BJ (cell line): ENCODE data around the gene ZMPSTE24. TPM values are rescaled to one million over a fixed set of nuclear protein-coding genes. Genes with fewer than 3 reads are reported as not detected.

ENCODE experiments used
- CTCF ChIA-PET: fragments of 350-600 bp; formaldehyde crosslinking; extraction: SDS; loops from one replicate; lab custom pipeline; 2021; ENCODE audit warnings: antibody characterized with exemption, inconsistent platforms; lab: Yijun Ruan, JAX
- POLR2A ChIA-PET: fragments of 300-600 bp; sonication (Branson Sonifier 250); formaldehyde crosslinking; extraction: SDS; loops from one replicate; lab custom pipeline; 2021; ENCODE audit warnings: antibody characterized with exemption; lab: Charles Lee
- DNase-seq: peaks from one replicate; pipeline ENCODE4 v3.0.0-alpha.2; 2011; ENCODE audit warnings: low read depth
- H3K27me3 ChIP-seq: 2 replicates; pipeline ENCODE4 v1.6.0; 2011; ENCODE audit warnings: low read length; ENCODE audit not compliant: control insufficient read depth, insufficient read depth
- H3K36me3 ChIP-seq: 2 replicates; pipeline ENCODE4 v1.5.1; 2011; ENCODE audit warnings: low read length; ENCODE audit not compliant: control insufficient read depth, insufficient read depth
- H3K4me3 ChIP-seq: 2 replicates; pipeline ENCODE4 v1.5.1; 2011; ENCODE audit warnings: low read depth, mild to moderate bottlenecking, control low read depth, low read length
- polyA plus RNA-seq: library from polyadenylated mRNA; depleted of rRNA; stranded (reverse); fragments of >200 nt; gene quantifications from 2 replicates; pipeline ENCODE4 v1.2.3, GENCODE V29; 2011
- TF ChIP-seq, protein P1 (sequence below): IDR thresholded peaks from 2 replicates; pipeline ENCODE4 v1.5.1; 2011; ENCODE audit warnings: low read depth, mild to moderate bottlenecking, control low read depth, inconsistent platforms, low read length, moderate library complexity; ENCODE audit not compliant: insufficient read depth

The ZMPSTE24 gene
- polyA plus RNA-seq, 1 experiment, result 16.5 TPM

- Histone ChIP-seq H3K4me3 (no peak overlapping the region), H3K27me3 (peaks cover 1% of the 10 kb centered on the region; the same call in 1 of the 2 replicates), H3K36me3 (no peaks in the 10 kb centered on the region)
- TF ChIP-seq, protein P1, sequence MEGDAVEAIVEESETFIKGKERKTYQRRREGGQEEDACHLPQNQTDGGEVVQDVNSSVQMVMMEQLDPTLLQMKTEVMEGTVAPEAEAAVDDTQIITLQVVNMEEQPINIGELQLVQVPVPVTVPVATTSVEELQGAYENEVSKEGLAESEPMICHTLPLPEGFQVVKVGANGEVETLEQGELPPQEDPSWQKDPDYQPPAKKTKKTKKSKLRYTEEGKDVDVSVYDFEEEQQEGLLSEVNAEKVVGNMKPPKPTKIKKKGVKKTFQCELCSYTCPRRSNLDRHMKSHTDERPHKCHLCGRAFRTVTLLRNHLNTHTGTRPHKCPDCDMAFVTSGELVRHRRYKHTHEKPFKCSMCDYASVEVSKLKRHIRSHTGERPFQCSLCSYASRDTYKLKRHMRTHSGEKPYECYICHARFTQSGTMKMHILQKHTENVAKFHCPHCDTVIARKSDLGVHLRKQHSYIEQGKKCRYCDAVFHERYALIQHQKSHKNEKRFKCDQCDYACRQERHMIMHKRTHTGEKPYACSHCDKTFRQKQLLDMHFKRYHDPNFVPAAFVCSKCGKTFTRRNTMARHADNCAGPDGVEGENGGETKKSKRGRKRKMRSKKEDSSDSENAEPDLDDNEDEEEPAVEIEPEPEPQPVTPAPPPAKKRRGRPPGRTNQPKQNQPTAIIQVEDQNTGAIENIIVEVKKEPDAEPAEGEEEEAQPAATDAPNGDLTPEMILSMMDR, result no peak
- CTCF ChIA-PET, result no interaction called here
- POLR2A ChIA-PET, result no interaction called here
- DNase-seq, result no peak
Measured at GRCh38 chr1:40302475-40302874, 44.4 kb downstream of the ZMPSTE24 start.

GRCh38 chr1:40303051-40303771 is 45.2 kb downstream of the ZMPSTE24 start:
- no peaks in the 10 kb centered on the region for H3K36me3 ChIP-seq
- H3K4me3 ChIP-seq, result no peak overlapping the region
- ChIA-PET POLR2A (no interaction called here), CTCF (interaction anchor here (1.7 kb wide), 1 partner anchor 12 kb away, joined by 8 read pairs; no protein-coding TSS in a partner anchor)
- H3K27me3 ChIP-seq, result peaks cover 1% of the 10 kb centered on the region; the same call in 1 of the 2 replicates
- TF ChIP-seq, protein P1, result no peak
- DNase-seq, result no peak

DNA sequence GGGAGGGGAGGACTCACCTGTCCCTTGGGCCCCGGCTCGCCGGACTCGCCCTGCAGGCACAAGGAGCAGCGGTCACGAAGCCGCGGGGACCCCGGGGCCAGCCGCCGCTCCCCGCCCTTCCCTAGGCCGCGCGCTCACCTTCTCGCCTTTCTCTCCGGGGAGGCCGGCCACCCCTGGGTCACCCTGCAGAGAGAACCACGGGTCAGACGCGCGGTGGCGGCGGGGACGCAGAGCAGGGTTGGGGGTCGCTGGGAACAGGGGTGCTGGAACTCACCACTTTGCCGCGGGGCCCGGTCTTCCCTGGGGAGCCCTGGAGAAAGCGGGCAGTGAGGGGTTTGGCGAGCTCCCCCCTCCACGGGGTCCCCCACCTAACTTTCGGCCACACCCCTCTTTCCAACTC is 45.8 kb downstream of the ZMPSTE24 start:
- no peak for DNase-seq
- Histone ChIP-seq H3K36me3 (no peaks in the 10 kb centered on the region), H3K4me3 (no peak overlapping the region), H3K27me3 (peaks cover 1% of the 10 kb centered on the region; the same call in 1 of the 2 replicates)
- TF ChIP-seq, protein P1, result no peak
- POLR2A ChIA-PET, result no interaction called here
- CTCF ChIA-PET, result interaction anchor here (1.7 kb wide), 1 partner anchor 11 kb away, joined by 8 read pairs; no protein-coding TSS in a partner anchor

GRCh38 chr1:40305451-40305850 is 47.4 kb downstream of the ZMPSTE24 start:
- H3K27me3 ChIP-seq, result 0 out of 2 replicates have a peak, but pooled peaks cover 1% of the 10 kb centered on the region
- POLR2A ChIA-PET, result no interaction called here
- H3K36me3 ChIP-seq, result no peaks in the 10 kb centered on the region
- DNase-seq, result no peak
- TF ChIP-seq, protein P1, result no peak
- CTCF ChIA-PET, result interaction anchor here (1.5 to 3.0 kb wide), 3 partner anchors 10 to 152 kb away, joined by 5 to 15 read pairs (median 7); no protein-coding TSS in a partner anchor
- H3K4me3 ChIP-seq, result no peak overlapping the region

DNA sequence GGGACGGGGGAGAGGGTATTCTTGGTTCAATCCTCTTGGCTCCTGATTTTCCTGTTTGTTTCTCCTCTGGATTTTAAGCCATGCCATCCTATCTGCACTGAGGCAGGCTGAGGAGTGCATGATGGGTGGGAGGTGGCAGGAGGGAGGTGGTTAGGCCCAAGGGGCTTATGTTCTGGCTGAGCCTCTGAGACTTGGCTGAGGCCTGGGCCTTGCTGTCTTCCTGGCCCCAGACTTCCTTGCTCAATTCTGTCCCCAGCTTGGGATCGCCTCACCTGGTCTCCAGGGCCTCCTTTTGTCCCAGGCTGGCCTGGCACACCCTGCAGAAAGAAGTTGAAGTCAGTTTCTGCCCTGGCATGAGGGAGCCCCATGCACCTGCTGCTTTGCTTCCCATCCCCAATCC is 47.8 kb downstream of the ZMPSTE24 start:
- Histone ChIP-seq H3K36me3 (no peaks in the 10 kb centered on the region), H3K27me3 (0 out of 2 replicates have a peak, but pooled peaks cover 1% of the 10 kb centered on the region), H3K4me3 (no peak overlapping the region)
- DNase-seq, result no peak
- ChIA-PET CTCF (interaction anchor here (1.5 to 3.0 kb wide), 3 partner anchors 9 to 153 kb away, joined by 5 to 15 read pairs (median 7); no protein-coding TSS in a partner anchor), POLR2A (no interaction called here)
- TF ChIP-seq, protein P1, result no peak
